HG03060 (cell line): Measurements from ENCODE around the gene AP4S1.
"Not testable (repeated sequence)": the region's sequence is repeated elsewhere in the genome, so short reads cannot be mapped to it uniquely, and the experiment has no call there.

Experiments used
- ATAC-seq: cut with Tn5 transposase; IDR thresholded peaks from one replicate; pipeline ENCODE4 v1.9.1; 2021; ENCODE audit warnings: low read depth, moderate number of reproducible peaks; ENCODE audit not compliant: unreplicated experiment

Gene AP4S1

DNA sequence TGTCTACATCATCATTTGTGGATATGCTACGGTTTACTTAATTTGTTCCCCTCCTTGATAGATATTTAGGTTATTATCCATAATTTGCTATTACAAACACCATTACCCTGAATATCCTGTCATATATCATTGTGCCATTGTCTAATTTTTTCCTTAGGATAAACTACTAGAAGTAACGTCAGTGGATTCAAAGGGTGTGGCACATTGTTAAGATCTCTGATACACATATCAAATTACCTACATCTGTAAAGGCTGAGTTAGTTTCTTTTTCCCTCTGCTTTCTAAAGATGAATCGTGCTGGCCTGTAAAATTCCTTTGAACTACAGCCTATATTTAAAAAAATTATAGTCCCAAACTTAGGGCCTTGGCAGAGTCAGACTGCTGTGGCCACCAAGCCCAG, 54.6 kb downstream of the AP4S1 start:
- ATAC-seq: no peak

DNA sequence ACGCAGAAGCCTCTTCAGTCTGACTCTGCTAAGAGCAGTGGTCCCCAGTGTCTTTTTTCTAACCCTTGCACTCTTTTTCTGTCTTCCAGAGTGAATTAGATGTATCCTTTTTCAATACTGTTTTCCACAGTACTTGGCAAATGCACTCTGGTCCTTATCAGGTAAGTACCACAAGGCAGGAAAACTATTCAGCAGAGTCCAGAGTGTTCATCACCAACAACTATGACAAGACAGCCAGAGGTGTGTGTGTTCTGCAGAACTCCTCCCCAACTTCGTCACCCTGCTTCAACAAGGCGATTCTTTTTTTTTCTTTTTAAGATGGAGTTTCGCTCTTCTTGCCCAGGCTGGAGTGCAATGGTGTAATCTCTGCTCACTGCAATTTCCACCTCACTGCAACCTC, 55.0 kb downstream of the AP4S1 start:
- no peak for ATAC-seq

DNA sequence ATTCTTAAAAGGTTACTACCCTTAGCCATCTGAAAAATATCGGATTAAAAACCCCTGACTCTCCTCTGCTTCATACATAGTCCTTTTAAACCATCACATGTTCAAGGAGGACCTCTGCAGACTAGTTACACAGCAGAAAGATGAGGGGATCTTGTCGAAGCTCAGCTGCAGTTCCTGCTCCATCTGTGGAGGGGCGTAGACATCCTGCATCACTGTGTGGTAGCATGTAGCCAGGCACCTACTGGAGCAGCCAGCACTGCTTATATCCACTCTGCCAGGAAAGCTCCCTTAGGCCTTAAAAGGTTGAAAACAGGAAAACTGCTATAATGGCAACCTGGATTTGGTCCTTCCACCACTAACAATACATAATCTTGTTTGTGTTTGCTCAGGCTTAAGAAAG, 58.3 kb downstream of the AP4S1 start:
- no peak for ATAC-seq

DNA sequence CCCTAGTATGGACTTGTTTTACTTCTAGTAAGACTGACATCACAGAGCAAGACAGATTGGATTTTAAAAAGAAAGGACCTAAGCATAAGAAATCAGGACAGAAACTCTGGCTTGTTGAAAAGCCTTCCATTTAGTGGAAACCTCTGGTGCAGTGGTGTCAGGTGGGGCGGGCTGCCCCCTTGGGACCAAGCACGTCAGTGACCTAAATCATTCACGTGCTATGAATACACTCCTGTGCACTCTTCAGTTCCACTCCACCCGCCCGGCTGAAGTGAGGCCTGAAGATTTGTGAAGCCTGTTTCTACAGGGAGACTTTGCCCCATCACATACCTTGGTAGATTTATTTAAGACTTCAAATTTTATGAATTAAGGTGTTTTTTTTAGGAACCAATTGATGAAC, 58.9 kb downstream of the AP4S1 start:
- peak; percentile 71 for ATAC-seq

DNA sequence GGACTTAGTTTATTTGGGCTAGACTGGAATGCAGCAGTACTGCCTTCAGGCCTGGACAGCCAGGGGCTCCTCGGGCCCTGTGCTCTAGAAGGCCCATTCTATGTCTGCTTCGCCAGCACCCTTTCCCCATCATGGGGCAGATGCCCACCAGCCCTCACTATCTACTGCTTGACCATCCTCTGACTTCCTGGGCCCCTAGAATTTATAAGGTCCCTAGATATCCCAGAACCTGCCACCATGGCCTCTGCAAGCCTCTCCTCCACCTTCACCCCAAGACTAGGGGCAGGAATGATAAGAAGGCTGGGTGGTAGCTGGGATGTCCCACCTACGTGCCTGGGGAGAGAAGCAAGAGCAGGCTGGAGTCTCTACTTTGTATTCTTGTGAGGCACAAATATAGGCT, 59.6 kb downstream of the AP4S1 start:
- ATAC-seq: no peak

DNA sequence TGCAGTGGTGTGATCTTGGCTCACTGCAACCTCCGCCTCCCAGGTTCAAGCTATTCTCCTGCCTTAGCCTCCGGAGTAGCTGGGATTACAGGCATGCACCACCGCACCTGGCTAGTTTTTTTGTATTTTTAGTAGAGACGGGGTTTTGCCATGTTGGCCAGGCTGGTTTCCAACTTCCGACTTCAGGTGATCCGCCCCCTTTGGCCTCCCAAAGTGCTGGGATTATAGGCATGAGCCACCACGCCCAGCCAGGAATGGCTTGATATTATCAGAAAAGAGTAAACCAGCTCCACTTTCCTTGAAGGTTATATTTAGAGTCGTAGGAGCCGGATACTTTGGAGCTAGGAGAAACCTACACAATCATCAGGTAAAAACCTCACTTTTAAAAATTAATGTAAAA, 61.0 kb downstream of the AP4S1 start:
- not testable (repeated sequence) for ATAC-seq

DNA sequence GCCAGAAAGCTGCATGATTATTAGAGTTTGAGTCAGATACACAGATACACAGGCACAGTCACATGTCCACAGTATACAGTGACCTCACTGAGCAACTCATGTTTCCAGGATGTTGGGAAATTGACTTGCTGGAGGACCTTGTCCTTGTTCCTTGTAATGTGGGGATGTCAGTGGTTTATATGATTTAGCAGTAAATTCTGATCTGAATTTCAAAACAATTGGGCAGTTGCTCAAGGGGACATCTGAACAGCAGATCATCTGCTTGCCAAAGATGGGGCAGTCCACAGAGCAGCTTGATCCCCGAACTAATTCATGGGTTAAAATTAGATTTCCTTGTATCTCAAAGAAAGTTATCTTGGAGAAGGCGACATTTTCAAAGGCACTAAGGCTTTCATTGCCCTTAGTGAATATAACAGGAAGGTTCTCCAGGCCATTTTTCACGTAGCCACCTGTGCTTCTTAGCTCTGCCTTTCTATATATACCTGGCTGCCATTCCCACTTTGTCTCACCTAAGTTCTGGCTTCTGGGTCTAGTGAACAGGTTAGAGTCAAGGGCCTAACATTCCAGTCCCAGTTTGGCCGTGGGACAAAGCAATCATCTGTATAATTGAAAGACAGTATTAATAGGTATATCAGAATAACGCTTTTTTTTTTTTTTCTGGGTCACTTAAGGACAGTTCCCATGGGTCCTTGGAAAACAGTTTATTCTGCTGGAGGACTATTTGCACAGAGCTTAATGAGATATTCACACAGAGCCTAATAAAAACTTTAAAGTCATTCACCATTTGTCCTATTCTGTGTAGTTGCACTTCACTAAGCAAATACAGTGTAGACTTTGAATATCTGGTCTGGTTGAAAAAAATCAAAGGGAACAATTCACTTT, 65.7 kb downstream of the AP4S1 start:
- ATAC-seq: no peak

DNA sequence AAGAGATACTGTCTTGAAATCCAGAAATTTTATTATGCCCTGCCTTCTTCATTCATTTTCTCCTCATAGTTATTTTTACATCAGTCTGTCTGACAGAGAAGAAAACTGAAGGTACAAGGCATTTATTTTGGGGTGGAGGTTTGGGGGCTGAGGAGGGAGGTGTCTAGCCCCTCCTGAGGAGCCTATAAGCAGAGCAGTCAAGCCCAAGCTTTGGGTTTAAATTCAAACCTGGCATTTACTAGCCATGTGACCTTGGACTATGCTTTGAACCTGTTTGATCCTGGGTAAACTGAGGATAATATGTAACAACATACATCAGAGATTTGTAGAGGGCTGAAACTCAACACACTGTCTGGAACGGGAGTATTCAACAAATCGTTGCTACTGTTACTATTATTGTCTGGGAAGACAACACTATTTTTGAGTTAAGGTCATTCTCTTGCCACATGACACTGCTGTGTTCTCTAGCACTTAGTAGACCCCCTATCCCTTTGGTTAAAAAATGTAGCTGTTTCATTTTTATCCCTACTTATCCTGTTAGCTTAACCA, 66.8 kb downstream of the AP4S1 start:
- no peak for ATAC-seq

DNA sequence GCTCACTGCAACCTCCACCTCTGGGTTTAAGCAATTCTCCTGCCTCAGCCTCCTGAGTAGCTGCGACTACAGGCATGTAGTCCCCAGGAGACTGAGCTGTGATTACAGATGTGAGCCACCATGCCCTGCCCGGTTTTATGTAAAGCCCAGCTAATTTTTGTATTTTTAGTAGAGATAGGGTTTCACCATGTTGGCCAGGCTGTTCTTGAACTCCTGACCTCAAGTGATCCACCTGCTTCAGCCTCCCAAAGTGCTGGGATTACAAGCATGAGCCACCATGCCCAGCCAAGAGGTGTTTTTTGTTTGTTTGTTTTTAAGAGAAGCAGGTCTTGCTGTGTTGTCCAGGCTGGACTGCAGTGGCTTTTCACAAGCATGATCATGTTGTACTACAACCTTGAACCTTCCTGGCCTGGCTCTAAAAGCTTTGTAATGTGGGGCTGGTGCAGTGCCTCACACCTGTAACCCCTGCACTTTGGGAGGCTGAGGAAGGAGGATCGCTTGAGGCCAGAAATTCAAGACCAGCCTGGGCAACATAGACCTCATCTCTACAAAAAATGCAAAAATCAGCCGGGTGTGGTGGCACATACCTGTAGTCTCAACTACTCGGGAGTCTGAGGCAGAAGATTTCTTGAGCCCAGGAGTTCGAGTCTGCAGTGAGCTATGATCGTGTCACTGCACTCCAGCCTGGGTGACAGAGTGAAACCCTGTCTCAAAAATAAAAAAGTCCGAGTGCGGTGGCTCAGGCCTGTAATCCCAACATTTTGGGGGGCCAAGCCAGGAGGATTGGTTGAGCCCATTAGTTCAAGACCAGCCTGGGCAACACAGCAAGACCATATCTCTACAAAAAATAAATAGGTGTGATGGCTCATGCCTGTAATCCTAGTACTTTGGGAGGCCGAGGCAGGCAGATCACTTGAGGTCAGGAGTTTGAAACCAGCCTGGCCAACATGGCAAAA, 68.7 kb downstream of the AP4S1 start:
- ATAC-seq: not testable (repeated sequence)

DNA sequence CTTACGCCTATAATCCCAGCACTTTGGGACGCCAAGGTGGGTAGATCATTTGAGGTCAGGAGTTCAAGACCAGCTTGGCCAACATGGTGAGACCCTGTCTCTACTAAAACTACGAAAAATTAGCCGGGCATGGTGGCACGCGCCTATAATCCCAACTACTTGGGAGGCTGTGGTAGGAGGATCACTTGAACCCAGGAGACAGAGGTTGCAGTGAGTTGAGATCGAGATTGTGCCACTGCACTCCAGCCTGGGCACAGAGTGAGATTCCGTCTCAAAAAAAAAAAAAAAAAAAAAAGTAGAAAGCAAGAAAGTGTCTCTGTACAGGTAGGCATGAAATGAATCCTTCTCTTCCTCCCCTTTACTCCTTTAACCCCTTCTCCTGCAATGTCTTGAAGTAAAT, 70.4 kb downstream of the AP4S1 start:
- not testable (repeated sequence) for ATAC-seq

DNA sequence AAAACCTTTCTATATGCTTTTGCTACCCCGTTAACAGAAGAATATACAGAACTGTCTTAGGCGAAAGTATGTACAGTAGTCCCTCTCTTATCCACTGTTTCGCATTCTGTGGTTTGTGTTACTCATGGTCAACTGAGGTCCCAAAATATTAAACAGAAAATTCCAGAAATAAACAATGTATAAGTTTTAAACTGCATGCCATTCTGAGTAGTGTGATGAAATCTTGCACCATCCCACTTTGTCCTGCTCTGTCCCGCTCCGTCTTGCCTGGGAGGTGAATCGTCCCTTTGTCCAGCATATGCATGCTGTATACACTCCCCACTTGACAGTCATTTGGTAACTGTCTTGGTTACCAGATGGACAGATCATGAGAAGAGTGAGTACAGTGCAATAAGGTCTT, 70.8 kb downstream of the AP4S1 start:
- no peak for ATAC-seq

DNA sequence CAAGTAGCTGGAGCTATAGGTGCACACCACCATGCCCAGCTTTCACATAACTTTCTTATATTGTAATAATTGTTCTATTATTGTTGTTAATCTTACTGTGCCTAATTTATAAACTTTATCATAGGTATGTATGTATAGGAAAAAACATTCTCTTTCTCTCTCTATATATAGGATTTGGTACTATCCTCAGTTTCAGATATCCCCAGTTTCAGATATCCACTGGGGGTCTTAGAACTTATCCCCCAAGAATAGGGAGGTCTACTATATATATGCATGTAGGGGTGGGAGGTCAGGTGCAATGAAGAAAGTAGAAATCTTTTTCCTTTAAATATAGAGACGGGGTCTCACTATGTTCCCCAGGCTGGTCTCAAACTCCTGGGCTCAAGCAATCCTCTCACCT, 71.6 kb downstream of the AP4S1 start:
- no peak for ATAC-seq

DNA sequence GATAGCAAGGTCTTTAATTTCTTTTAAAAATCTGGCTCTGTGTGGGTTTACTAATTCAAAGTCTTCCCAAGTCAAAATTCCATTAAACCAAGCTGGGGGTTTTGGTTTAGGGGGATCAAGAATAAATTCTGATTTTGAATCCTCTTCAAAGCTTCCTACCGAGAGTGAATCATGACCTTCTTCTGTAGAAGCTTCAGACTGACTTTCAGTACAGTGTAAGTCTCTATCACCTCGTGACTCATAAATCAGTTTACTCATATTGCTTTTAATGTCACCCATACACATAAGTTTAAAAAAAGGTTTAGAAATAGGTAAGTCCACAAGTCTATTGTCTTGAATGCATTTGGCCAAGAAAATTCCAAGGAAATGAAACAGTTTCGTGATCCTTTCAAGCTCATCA, 81.3 kb downstream of the AP4S1 start:
- no peak for ATAC-seq

DNA sequence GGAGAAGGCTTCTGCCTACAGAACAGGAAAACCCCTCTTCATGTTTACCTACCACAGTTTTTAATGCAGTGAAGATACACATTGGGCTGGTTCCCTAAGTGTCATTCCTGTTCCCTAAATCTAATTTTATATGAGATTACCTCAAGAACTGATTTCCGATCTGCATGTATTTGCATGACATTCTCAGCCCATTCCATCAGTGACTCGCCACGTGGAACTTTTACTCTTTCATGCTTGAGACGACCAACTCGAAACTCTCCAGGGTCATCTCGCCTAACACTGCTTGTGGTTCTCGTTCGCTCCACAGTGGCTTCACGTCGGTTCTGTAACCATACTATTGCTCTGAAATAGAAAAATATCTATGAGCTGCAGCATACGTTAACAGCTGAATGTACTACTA, 83.8 kb downstream of the AP4S1 start:
- no peak for ATAC-seq

DNA sequence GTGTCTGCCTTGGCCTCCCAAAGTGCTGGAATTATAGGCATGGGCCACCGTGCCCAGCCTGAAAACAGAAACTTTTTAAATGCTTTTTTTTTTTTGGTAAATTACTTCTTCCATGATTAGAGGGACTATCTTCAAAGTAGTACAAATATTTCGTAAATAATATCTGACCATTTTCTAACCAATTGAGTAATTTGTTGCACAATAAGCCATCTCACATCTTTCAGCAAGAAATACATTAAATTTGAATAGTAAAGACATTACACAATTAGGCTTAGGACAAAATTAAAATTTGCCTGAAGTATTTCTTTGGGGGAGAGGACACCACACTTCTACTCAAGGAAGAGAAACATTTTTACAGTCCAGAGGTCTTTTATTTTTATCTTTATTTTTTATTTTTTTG, 85.4 kb downstream of the AP4S1 start:
- ATAC-seq: no peak

DNA sequence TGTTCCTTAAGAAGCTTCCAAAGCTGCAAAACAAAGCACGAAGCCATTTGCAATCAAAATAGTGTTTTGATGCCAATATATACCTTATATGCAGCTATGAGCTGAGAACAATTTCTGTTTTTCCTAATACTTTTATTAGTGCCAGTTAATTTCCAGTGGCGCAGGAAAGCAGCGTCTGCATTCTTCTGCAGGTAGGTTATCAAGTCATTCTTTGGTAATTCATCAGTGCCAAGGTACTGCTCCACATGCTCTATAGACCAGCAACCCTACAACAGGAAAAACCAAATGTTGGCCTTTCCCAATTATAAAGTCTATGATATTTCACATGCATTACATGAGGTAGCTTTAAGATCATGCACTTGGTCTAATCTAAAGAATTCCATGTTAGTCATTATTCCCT, 88.3 kb downstream of the AP4S1 start:
- ATAC-seq: no peak

DNA sequence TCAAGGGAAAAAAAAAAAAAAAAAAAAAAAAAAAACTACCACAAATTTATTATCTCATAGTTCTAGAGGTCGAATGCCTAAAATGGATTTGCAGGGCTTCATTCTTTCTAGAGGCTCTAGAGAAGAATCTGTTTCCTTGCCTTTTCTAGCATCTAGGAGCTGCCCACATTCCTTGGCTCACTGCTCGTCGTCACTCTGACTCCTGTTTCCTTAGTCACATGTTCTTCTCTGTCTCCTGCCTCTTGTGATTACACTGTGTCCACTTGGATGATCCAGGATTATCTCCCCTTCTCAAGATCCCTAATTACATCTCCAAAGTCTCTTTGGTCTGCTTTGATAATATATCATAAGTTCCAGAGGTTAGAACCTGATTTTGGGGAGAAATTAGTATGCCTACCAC, 93.4 kb downstream of the AP4S1 start:
- ATAC-seq: no peak

DNA sequence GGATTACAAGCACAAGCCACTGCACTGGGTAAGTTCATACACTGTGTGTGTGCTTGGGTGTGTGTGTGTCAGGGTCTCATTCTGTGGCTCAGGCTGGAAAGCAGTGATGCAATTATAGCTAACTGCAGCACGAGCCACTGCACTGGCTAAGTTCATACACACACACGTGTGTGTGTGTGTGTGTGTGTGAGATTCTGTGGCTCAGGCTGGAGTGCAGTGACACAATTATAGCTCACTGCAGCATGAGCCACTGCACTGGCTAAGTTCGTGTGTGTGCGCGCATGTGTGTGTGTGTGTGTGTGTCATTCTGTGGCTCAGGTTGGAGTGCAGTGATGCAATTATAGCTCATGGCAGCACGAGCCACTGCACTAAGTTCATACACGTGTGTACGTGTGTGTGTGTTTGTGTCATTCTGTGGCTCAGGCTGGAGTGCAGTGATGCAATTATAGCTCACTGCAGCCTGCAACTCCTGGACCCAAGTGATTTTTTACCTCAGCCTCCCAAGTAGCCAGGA, 96.7 kb downstream of the AP4S1 start:
- no peak for ATAC-seq

DNA sequence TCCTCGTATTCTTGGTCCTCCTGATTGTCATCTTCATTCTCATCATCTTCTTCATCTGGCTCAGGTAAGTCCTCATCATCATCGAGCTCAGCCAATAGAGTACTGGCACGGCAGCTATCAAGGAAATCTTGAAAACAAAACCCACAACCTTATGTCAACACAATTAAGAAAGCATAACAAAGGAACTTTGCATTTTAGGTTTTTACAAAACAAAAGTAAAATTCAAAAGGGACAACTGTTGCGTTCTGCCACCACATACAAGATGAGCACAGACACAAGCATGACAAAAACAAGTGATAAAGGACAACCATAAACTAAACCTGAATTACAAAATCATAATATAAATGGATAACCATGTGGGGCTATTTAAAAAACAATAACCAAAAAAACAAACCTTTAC, 97.5 kb downstream of the AP4S1 start:
- ATAC-seq: no peak

DNA sequence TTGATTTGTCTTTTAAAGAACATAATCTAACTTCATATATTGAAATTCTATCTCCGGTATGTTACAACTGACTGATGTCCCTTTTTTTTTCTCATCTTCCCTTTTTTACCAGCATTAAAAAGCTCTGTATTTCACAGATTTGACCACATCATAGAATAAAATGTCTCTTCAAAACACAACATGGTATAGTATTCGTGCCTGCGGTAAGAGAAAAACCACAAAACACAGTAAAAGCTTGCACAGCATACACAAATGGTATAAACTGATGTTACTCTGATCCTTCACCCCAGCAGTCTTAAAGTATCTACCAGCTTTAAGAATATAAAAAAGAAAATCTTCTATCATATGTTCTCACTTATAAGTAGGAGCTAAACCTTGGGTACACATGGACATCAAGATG, 98.7 kb downstream of the AP4S1 start:
- ATAC-seq: no peak

DNA sequence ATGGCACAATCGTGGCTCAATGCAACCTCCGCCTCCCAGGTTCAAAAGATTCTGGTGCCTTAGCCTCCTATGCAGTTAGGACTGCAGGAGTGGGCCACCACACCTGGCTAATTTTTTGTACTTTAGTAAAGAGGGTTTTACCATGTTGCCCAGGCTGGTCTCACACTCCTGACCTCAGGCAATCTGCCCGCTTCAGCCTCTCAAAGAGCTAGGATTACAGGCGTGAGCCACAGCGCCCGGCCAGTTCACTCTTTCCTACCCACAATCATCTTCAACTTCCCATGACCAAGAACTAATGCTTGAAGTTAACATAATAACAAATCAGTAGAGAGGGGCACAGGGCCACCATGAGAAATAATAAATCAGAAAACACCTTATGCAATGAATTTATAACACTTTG, 99.8 kb downstream of the AP4S1 start:
- no peak for ATAC-seq
